GM21529 (cell line): Measurements from ENCODE around the gene PCGF1.
A peak's percentile ranks its signal among the peaks of the same experiment; 100 is the strongest.

Source experiments
- ATAC-seq: cut with Tn5 transposase; IDR thresholded peaks from one replicate; pipeline ENCODE4 v1.9.1; 2021; ENCODE audit not compliant: unreplicated experiment

PCGF1 gene

GRCh38 chr2:74537140-74537539 lies 29.6 kb upstream of the PCGF1 start:
- no peak for ATAC-seq

GRCh38 chr2:74536166-74536950 lies 28.9 kb upstream of the PCGF1 start:
- ATAC-seq, result no peak

GRCh38 chr2:74535440-74535965 lies 28.0 kb upstream of the PCGF1 start:
- ATAC-seq, result no peak

GRCh38 chr2:74534411-74534810 lies 26.9 kb upstream of the PCGF1 start:
- ATAC-seq, result no peak

GRCh38 chr2:74533464-74533863 lies 26.0 kb upstream of the PCGF1 start:
- no peak for ATAC-seq

GRCh38 chr2:74532222-74532621 lies 24.7 kb upstream of the PCGF1 start:
- ATAC-seq, result no peak

GRCh38 chr2:74531666-74532065 lies 24.2 kb upstream of the PCGF1 start:
- ATAC-seq, result no peak

GRCh38 chr2:74530239-74531187 lies 23.0 kb upstream of the PCGF1 start:
- ATAC-seq, result peak; percentile 31

GRCh38 chr2:74529357-74530238 lies 22.1 kb upstream of the PCGF1 start, which contains the start of the genes AUP1 and HTRA2:
Gene AUP1 (minus strand): TSS chr2:74529706. CDS start chr2:74529629, 77 bp downstream.
Gene HTRA2 (plus strand): TSS chr2:74529933. CDS start chr2:74530007, 74 bp downstream.
- peak; percentile 79 for ATAC-seq

GRCh38 chr2:74528600-74529356 lies 21.3 kb upstream of the PCGF1 start:
- ATAC-seq, result peak; percentile 8

GRCh38 chr2:74527741-74528140 lies 20.2 kb upstream of the PCGF1 start:
- ATAC-seq, result no peak

- no peak for ATAC-seq
Observed at GRCh38 chr2:74526649-74527230, 19.2 kb upstream of the PCGF1 start.

GRCh38 chr2:74525717-74526648 lies 18.5 kb upstream of the PCGF1 start, which contains the start of gene DQX1:
Gene DQX1 (minus strand): TSS chr2:74526231. CDS start chr2:74525729, 502 bp downstream.
- ATAC-seq, result peak; percentile 14

GRCh38 chr2:74524955-74525716 lies 17.6 kb upstream of the PCGF1 start:
- no peak for ATAC-seq

- ATAC-seq, result no peak
Observed at GRCh38 chr2:74524005-74524404, 16.5 kb upstream of the PCGF1 start.

GRCh38 chr2:74522516-74522915 lies 15.0 kb upstream of the PCGF1 start:
- no peak for ATAC-seq

- ATAC-seq, result no peak
Observed at GRCh38 chr2:74516650-74517049, 9.2 kb upstream of the PCGF1 start.
